T-helper 1 cell (primary cell): ENCODE measurements around the gene RAB31.

Experiments used
- DNase-seq, 5 donors: peaks; one replicate each; pipeline ENCODE4 v3.0.0-alpha.2; 2012 to 2020

The RAB31 gene

GRCh38 chr18:9738266-9738969 is 30.3 kb downstream of the RAB31 start:
- DNase-seq, result no peak

- no peak for DNase-seq
Measured at GRCh38 chr18:9739516-9739915, 31.4 kb downstream of the RAB31 start.

GRCh38 chr18:9740071-9740470 is 32.0 kb downstream of the RAB31 start:
- DNase-seq, result no peak

GRCh38 chr18:9741406-9741792 is 33.3 kb downstream of the RAB31 start:
- no peak for DNase-seq

- DNase-seq, result no peak
Measured at GRCh38 chr18:9741793-9742523, 33.9 kb downstream of the RAB31 start.

- no peak for DNase-seq
Measured at GRCh38 chr18:9742524-9743131, 34.5 kb downstream of the RAB31 start.

GRCh38 chr18:9743200-9744016 is 35.3 kb downstream of the RAB31 start:
- DNase-seq, result no peak

GRCh38 chr18:9746958-9747357 is 38.9 kb downstream of the RAB31 start:
- no peak for DNase-seq

- DNase-seq, result no peak
Measured at GRCh38 chr18:9749611-9750010, 41.5 kb downstream of the RAB31 start.

GRCh38 chr18:9750112-9750511 is 42.0 kb downstream of the RAB31 start:
- no peak for DNase-seq

- no peak for DNase-seq
Measured at GRCh38 chr18:9750606-9751304, 42.7 kb downstream of the RAB31 start.

GRCh38 chr18:9751371-9752031 is 43.4 kb downstream of the RAB31 start:
- no peak for DNase-seq

GRCh38 chr18:9753846-9754245 is 45.7 kb downstream of the RAB31 start:
- no peak for DNase-seq

- no peak for DNase-seq
Measured at GRCh38 chr18:9755110-9755509, 47.0 kb downstream of the RAB31 start.

- no peak for DNase-seq
Measured at GRCh38 chr18:9755615-9756014, 47.5 kb downstream of the RAB31 start.

GRCh38 chr18:9756271-9756932 is 48.3 kb downstream of the RAB31 start:
- no peak for DNase-seq

- DNase-seq, result no peak
Measured at GRCh38 chr18:9756933-9757470, 48.9 kb downstream of the RAB31 start.

- DNase-seq, result no peak
Measured at GRCh38 chr18:9757827-9758621, 49.9 kb downstream of the RAB31 start.

GRCh38 chr18:9758624-9759075 is 50.5 kb downstream of the RAB31 start:
- DNase-seq, result no peak

GRCh38 chr18:9760641-9761040 is 52.5 kb downstream of the RAB31 start:
- no peak for DNase-seq
